Measurements from ENCODE around the gene LDLRAD4.

The LDLRAD4 gene

DNA sequence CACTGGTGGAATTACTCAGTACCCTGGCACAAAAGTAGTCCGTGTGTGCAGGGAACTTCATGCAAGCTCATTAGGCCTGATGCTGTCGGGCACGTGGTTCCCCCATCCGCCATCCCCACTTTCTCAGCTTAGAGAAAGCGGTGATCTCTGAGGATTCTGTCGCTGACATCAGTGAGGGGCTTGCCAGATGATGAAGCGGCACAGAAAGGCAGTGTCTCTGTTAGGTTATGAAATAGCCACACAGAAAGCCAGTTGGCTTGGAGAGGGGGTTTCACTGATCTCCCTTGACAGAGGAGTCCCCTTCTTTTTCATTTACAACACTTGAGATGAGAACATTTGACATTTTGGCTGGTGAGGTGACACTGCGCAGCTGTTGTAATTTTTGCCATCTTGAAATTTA lies 328.1 kb downstream of the LDLRAD4 start:
- Histone ChIP-seq H3K79me2 (no peaks in the 10 kb centered on the region), H3K27me3 (ENCODE audit: control insufficient read depth, insufficient read depth, low read length) (no peaks in the 10 kb centered on the region), H3K4me2 (ENCODE audit: low read length) (no peak overlapping the region), H3K4me1 (no peaks in the 10 kb centered on the region), H2AFZ (no peak overlapping the region), H3K27ac (no peak overlapping the region), H3K4me3 (ENCODE audit: low read depth, low read length) (no peak overlapping the region), H3K9ac (no peak overlapping the region), H3K9me3 (ENCODE audit: control insufficient read depth, low read length) (no peaks in the 10 kb centered on the region), H3K36me3 (ENCODE audit: control insufficient read depth, insufficient read depth, low read length) (no peaks in the 10 kb centered on the region)
- TF ChIP-seq, protein P1, sequence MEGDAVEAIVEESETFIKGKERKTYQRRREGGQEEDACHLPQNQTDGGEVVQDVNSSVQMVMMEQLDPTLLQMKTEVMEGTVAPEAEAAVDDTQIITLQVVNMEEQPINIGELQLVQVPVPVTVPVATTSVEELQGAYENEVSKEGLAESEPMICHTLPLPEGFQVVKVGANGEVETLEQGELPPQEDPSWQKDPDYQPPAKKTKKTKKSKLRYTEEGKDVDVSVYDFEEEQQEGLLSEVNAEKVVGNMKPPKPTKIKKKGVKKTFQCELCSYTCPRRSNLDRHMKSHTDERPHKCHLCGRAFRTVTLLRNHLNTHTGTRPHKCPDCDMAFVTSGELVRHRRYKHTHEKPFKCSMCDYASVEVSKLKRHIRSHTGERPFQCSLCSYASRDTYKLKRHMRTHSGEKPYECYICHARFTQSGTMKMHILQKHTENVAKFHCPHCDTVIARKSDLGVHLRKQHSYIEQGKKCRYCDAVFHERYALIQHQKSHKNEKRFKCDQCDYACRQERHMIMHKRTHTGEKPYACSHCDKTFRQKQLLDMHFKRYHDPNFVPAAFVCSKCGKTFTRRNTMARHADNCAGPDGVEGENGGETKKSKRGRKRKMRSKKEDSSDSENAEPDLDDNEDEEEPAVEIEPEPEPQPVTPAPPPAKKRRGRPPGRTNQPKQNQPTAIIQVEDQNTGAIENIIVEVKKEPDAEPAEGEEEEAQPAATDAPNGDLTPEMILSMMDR (IDR thresholded peaks at IDR 0.05) = no peak

DNA sequence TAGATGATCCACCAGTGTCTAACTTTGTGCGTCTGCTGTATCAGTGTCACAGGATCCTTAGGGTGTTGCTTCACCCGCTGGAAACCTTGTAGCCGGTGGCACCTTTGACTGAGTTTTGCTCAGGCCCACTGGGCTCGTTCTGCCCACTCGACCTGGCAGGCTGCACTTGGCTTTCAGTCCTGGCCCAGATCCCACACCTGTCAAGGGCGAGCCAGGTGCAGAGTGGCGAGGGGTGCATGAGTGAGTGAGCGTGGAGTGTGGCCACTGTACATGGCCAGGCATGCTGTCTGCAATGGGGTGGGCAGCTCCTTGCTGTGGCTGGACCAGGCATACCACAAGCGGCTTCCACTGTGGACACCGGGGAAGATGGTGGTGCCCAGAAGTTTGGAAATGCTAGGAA lies 328.8 kb downstream of the LDLRAD4 start:
- no peak overlapping the region for H2AFZ ChIP-seq

DNA sequence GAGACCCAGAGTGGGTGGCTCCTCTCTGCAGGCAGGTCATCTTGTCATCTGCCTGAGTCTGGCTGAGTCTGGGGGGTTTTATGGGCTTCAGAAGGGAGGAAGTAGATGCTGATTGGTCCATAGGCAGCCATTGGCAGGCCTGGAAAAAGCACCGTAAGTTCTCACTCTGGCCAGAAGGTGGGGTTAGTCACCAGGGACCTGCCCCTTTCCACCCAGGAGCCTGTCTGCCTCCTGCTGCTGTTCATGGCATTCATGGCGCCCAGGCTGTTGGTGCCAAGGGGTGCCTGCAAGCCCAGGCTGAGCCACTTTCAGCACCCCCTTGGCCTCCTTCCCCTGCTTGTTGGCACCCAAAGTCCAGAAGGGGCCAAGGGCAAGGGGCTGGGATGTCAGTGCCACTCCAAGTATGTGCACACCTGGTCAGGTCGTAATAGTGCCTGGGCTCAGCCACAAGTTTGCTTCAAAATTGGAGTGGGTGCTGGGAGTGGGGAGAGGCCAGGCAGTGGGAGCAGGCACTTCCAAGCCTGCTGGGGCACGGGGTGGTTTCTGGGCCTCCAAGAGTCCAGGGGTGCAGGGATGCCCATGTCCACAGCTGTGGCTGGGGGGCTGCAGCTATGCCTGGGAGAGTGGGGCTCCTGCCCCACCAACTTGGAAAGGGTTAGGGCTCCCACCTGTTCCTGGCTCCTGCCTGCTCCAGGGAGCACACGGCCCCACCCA lies 329.7 kb downstream of the LDLRAD4 start:
- H3K9me3 ChIP-seq (ENCODE audit: control insufficient read depth, low read length) = no peaks in the 10 kb centered on the region
- H3K9ac ChIP-seq = no peak overlapping the region
- H3K27ac ChIP-seq = no peak overlapping the region
- H3K27me3 ChIP-seq (ENCODE audit: control insufficient read depth, insufficient read depth, low read length) = no peaks in the 10 kb centered on the region
- TF ChIP-seq, protein P1 (IDR thresholded peaks at IDR 0.05) = no peak
- no peaks in the 10 kb centered on the region for H3K79me2 ChIP-seq
- no peak overlapping the region for H3K4me3 ChIP-seq (ENCODE audit: low read depth, low read length)
- H2AFZ ChIP-seq = no peak overlapping the region
- no peaks in the 10 kb centered on the region for H3K36me3 ChIP-seq (ENCODE audit: control insufficient read depth, insufficient read depth, low read length)
- no peak overlapping the region for H3K4me2 ChIP-seq (ENCODE audit: low read length)
- no peaks in the 10 kb centered on the region for H3K4me1 ChIP-seq

More for the DNA sequence above, 328.8 kb downstream of the LDLRAD4 start:
- no peaks in the 10 kb centered on the region for H3K9me3 ChIP-seq (ENCODE audit: control insufficient read depth, low read length)
- H3K36me3 ChIP-seq (ENCODE audit: control insufficient read depth, insufficient read depth, low read length) = no peaks in the 10 kb centered on the region
- H3K79me2 ChIP-seq = no peaks in the 10 kb centered on the region
- TF ChIP-seq, protein P1 (IDR thresholded peaks at IDR 0.05) = no peak
- no peaks in the 10 kb centered on the region for H3K4me1 ChIP-seq
- H3K27me3 ChIP-seq (ENCODE audit: control insufficient read depth, insufficient read depth, low read length) = no peaks in the 10 kb centered on the region
- no peak overlapping the region for H3K27ac ChIP-seq
- H3K4me2 ChIP-seq (ENCODE audit: low read length) = no peak overlapping the region
- no peak overlapping the region for H3K9ac ChIP-seq
- no peak overlapping the region for H3K4me3 ChIP-seq (ENCODE audit: low read depth, low read length)

DNA sequence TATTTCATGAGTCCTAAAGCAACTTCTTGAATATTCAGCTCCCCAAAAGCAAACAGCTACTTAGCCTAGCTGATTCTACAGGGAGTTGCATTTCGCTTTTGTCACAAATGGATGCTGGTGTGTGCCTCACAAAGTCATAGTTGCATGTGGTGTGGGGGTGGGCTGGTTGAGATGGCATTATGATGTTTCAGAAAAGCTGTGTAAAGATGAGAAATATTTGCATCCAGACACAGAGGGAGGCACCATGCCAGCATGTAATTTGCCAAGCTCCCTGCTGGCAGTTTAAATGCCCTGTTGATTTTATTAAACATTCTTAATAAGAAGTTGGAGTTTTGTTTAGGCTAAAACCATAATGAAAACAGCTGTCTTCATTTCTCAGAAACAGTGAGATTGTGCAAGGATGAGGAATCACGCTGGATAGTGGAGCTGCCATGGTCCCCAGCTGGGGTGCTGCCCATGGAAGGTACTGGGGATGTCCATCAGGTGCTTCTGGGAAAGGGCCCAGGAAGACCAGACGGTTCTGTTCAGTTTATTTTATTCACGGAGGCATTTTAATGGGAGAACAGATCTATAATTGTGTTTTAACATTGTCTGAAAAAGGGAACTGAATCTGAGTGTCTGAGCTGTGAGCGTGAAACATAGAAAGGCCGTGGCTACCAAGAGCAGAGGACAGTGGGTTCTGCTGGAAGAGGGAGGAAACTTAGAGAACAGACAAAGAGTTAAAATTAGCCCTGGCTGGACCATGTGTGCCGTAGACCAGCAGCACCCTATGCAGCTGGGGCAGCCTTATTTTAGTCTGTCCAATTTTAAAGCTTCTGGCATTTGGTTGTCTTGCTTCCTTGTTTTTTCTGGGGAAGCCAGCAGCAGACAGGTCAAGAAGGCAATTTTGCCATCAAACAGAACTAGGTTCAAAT lies 330.7 kb downstream of the LDLRAD4 start:
- Histone ChIP-seq H2AFZ (no peak overlapping the region), H3K9ac (no peak overlapping the region), H3K4me2 (ENCODE audit: low read length) (no peak overlapping the region), H3K9me3 (ENCODE audit: control insufficient read depth, low read length) (no peaks in the 10 kb centered on the region), H3K27ac (no peak overlapping the region), H3K4me1 (no peaks in the 10 kb centered on the region), H3K27me3 (ENCODE audit: control insufficient read depth, insufficient read depth, low read length) (no peaks in the 10 kb centered on the region), H3K4me3 (ENCODE audit: low read depth, low read length) (no peak overlapping the region), H3K36me3 (ENCODE audit: control insufficient read depth, insufficient read depth, low read length) (no peaks in the 10 kb centered on the region), H3K79me2 (no peaks in the 10 kb centered on the region)
- TF ChIP-seq, protein P1 (IDR thresholded peaks at IDR 0.05) = no peak
